ENCODE measurements around the gene AKAP3. TPM values are rescaled to one million over a fixed set of nuclear protein-coding genes. Genes with fewer than 3 reads are reported as not detected.

AKAP3 gene
- polyA plus RNA-seq, 1 donor (not counting 4 experiments of a cell fraction or from before 2014, with no cell fraction given): 0.72 TPM

- FAIRE-seq (no peak), DNase-seq (ENCODE audit: low read depth, low spot score) (no peak)
- no peaks in the 10 kb centered on the region for H3K4me1 ChIP-seq (ENCODE audit: control insufficient read depth, extremely low read depth, insufficient read depth, low read length)
- no peaks in the 10 kb centered on the region for H3K79me2 ChIP-seq (ENCODE audit: control insufficient read depth, insufficient read depth, low read length)
- TF ChIP-seq CTCF (optimal IDR thresholded peaks at IDR 0.05 in 1 of 3, IDR thresholded peaks at IDR 0.05 in 1 of 3, conservative IDR thresholded peaks at IDR 0.05 in 1 of 3; ENCODE audit: extremely low read depth in 1 of 3, insufficient read depth in 2 of 3, low read length in 3 of 3) (no peak), EZH2 (IDR thresholded peaks at IDR 0.05; ENCODE audit: low read length) (no peak)
- H2AFZ ChIP-seq (ENCODE audit: control insufficient read depth, low read length): no peak overlapping the region
- no peak overlapping the region for H3K4me3 ChIP-seq (ENCODE audit: control insufficient read depth in 2 of 3, extremely low read depth in 1 of 3, insufficient read depth in 2 of 3, low read depth in 1 of 3, low read length in 3 of 3)
- H3K27me3 ChIP-seq (ENCODE audit: control insufficient read depth, extremely low read depth, insufficient read depth, low read length): peaks cover 16% of the 10 kb centered on the region
- H3K9me1 ChIP-seq (ENCODE audit: control insufficient read depth, extremely low read depth, insufficient read depth, low read length): no peaks in the 10 kb centered on the region
- H3K27ac ChIP-seq (ENCODE audit: control insufficient read depth, insufficient read depth, low read length): no peak overlapping the region
- no peaks in the 10 kb centered on the region for H3K9me3 ChIP-seq (ENCODE audit: control insufficient read depth, low read depth, low read length)
- H3K36me3 ChIP-seq (ENCODE audit: control insufficient read depth in 2 of 2, extremely low read depth in 1 of 2, insufficient read depth in 2 of 2, low read length in 2 of 2): no peaks in the 10 kb centered on the region
- dilution Hi-C loops (cut with MboI; ENCODE audit: extremely low pct_ligation_motif_present, low sequenced_read_pairs): no loop called here
- H3K4me2 ChIP-seq (ENCODE audit: control insufficient read depth, extremely low read depth, insufficient read depth, low read depth, low read length): no peak overlapping the region
- H4K20me1 ChIP-seq (ENCODE audit: control insufficient read depth, extremely low read depth, insufficient read depth, low read length): no peaks in the 10 kb centered on the region
- H3K9ac ChIP-seq (ENCODE audit: control insufficient read depth, extremely low read depth, insufficient read depth, low read length): no peak overlapping the region
Measured at GRCh38 chr12:4595881-4596280, 53.0 kb downstream of the AKAP3 start.

- H4K20me1 ChIP-seq (ENCODE audit: control insufficient read depth, extremely low read depth, insufficient read depth, low read length): no peaks in the 10 kb centered on the region
- TF ChIP-seq CTCF (optimal IDR thresholded peaks at IDR 0.05 in 1 of 3, IDR thresholded peaks at IDR 0.05 in 1 of 3, conservative IDR thresholded peaks at IDR 0.05 in 1 of 3; ENCODE audit: extremely low read depth in 1 of 3, insufficient read depth in 2 of 3, low read length in 3 of 3) (no peak), EZH2 (IDR thresholded peaks at IDR 0.05; ENCODE audit: low read length) (no peak)
- no peak overlapping the region for H3K4me2 ChIP-seq (ENCODE audit: control insufficient read depth, extremely low read depth, insufficient read depth, low read depth, low read length)
- no peaks in the 10 kb centered on the region for H3K9me3 ChIP-seq (ENCODE audit: control insufficient read depth, low read depth, low read length)
- no peaks in the 10 kb centered on the region for H3K36me3 ChIP-seq (ENCODE audit: control insufficient read depth in 2 of 2, extremely low read depth in 1 of 2, insufficient read depth in 2 of 2, low read length in 2 of 2)
- no peak for FAIRE-seq
- H3K79me2 ChIP-seq (ENCODE audit: control insufficient read depth, insufficient read depth, low read length): no peaks in the 10 kb centered on the region
- no peak overlapping the region for H3K27ac ChIP-seq (ENCODE audit: control insufficient read depth, insufficient read depth, low read length)
- H3K4me1 ChIP-seq (ENCODE audit: control insufficient read depth, extremely low read depth, insufficient read depth, low read length): no peaks in the 10 kb centered on the region
- dilution Hi-C loops (cut with MboI; ENCODE audit: extremely low pct_ligation_motif_present, low sequenced_read_pairs): no loop called here
- H3K27me3 ChIP-seq (ENCODE audit: control insufficient read depth, extremely low read depth, insufficient read depth, low read length): peaks cover 16% of the 10 kb centered on the region
- no peak overlapping the region for H3K4me3 ChIP-seq (ENCODE audit: control insufficient read depth in 2 of 3, extremely low read depth in 1 of 3, insufficient read depth in 2 of 3, low read depth in 1 of 3, low read length in 3 of 3)
- no peak for DNase-seq (ENCODE audit: low read depth, low spot score)
- no peak overlapping the region for H2AFZ ChIP-seq (ENCODE audit: control insufficient read depth, low read length)
- H3K9me1 ChIP-seq (ENCODE audit: control insufficient read depth, extremely low read depth, insufficient read depth, low read length): no peaks in the 10 kb centered on the region
- H3K9ac ChIP-seq (ENCODE audit: control insufficient read depth, extremely low read depth, insufficient read depth, low read length): no peak overlapping the region
Measured at GRCh38 chr12:4591180-4591687, 57.6 kb downstream of the AKAP3 start.

Measured in keratinocyte (primary cell).